ENCODE measurements around the gene ARPIN.

The ARPIN gene

DNA sequence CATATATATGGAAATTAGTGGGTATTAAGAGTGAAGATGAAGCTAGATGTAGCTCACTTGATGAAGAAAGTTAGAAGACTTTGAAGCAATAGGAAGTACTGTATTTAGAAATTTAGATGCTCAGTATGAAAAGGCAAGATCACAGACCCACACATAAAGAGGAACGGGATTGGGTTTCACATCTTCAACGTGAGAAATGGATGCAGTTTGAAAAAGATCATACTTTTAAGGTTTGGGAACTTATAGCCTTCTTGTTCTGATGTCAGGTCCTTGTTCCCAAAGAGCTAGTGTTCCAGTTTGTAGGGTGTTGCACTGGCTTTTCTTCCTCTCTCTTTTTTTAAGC lies 35.7 kb downstream of the ARPIN start:
- no peaks in the 10 kb centered on the region for H3K79me2 ChIP-seq (ENCODE audit: control insufficient read depth, insufficient read depth, low read length, poor library complexity)
- H3K27ac ChIP-seq (ENCODE audit: low read depth, low read length): no peak overlapping the region
- H3K9ac ChIP-seq (ENCODE audit: low read length): no peak overlapping the region
- H2AFZ ChIP-seq (ENCODE audit: insufficient read depth, low read length, poor library complexity): no peak overlapping the region
- H3K27me3 ChIP-seq (ENCODE audit: insufficient read depth, low read length): no peaks in the 10 kb centered on the region
- no peaks in the 10 kb centered on the region for H3K4me1 ChIP-seq (ENCODE audit: control insufficient read depth in 1 of 2, insufficient read depth in 2 of 2, low read length in 2 of 2)
- no peaks in the 10 kb centered on the region for H3K9me3 ChIP-seq (ENCODE audit: insufficient read depth, low read depth, low read length)
- no peaks in the 10 kb centered on the region for H3K79me1 ChIP-seq (ENCODE audit: low read length)
- H3K36me3 ChIP-seq (ENCODE audit: control insufficient read depth in 1 of 2, insufficient read depth in 2 of 2, low read length in 2 of 2): peaks cover 12 to 13% of the 10 kb centered on the region in 2 experiments
- no peak overlapping the region for H3K4ac ChIP-seq (ENCODE audit: low read depth, low read length)
- no peak overlapping the region for H3K18ac ChIP-seq (ENCODE audit: low read length)
- no CpG with 5 or more reads among the region's 2 CpGs for WGBS (ENCODE audit: extremely low coverage, insufficient coverage, insufficient read length)
- no peak overlapping the region for H4K8ac ChIP-seq (ENCODE audit: low read depth, low read length)
- no peak overlapping the region for H3K23ac ChIP-seq (ENCODE audit: low read length)
- H2BK120ac ChIP-seq (ENCODE audit: insufficient read depth, low read length, poor library complexity): no peak overlapping the region
- no peak overlapping the region for H3K4me2 ChIP-seq (ENCODE audit: low read length)
- H2BK5ac ChIP-seq (ENCODE audit: low read depth, low read length, poor library complexity): no peak overlapping the region
- H3K4me3 ChIP-seq (ENCODE audit: low read depth, low read length): no peak overlapping the region
- H2BK12ac ChIP-seq (ENCODE audit: low read length): no peak overlapping the region
- H4K12ac ChIP-seq (ENCODE audit: low read depth, low read length): no peak overlapping the region
- no peak overlapping the region for H3K14ac ChIP-seq (ENCODE audit: low read length)
- no peak for DNase-seq
- H2AK5ac ChIP-seq (ENCODE audit: low read length): no peak overlapping the region
- no peak overlapping the region for H4K91ac ChIP-seq (ENCODE audit: low read depth, low read length)

DNA sequence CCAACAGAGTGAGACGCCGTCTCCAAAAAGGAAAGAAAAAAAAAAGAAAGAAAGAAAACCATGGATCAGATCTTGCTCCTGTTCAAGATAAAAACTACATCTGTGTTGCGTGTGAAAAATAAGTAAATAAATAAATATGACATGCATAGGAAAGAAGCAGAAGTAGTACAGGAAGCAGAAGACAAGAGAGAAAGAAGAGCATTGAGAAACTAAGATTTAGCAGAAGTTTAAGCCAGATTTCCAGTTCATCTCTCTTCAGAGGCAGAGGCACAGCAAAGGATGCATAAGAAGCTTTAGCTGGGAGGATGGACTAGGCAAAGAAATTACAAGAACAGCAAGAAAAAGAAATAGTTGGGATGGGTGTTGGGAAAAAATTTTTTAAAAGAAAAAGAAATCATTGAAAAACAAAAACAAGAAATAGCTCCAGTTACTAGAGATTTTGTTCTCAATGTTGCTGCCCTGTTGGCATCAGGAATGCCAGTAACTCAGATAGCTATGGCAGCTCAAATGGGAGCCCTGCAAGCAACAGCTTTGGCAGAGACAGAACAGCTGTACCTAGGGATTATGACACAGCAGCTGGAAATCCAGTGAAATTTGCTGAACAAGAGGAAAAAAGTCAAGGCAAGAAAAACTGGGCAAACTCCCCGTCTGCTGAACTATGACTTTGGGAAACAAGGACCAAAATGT lies 36.2 kb downstream of the ARPIN start:
- H3K4ac ChIP-seq (ENCODE audit: low read depth, low read length): no peak overlapping the region
- DNase-seq: no peak
- H4K91ac ChIP-seq (ENCODE audit: low read depth, low read length): no peak overlapping the region
- no peak overlapping the region for H3K23ac ChIP-seq (ENCODE audit: low read length)
- no peak overlapping the region for H4K12ac ChIP-seq (ENCODE audit: low read depth, low read length)
- no peaks in the 10 kb centered on the region for H3K79me2 ChIP-seq (ENCODE audit: control insufficient read depth, insufficient read depth, low read length, poor library complexity)
- no peak overlapping the region for H3K18ac ChIP-seq (ENCODE audit: low read length)
- no peak overlapping the region for H2BK5ac ChIP-seq (ENCODE audit: low read depth, low read length, poor library complexity)
- H2AK5ac ChIP-seq (ENCODE audit: low read length): no peak overlapping the region
- H3K36me3 ChIP-seq (ENCODE audit: control insufficient read depth in 1 of 2, insufficient read depth in 2 of 2, low read length in 2 of 2): peaks cover 12 to 16% of the 10 kb centered on the region in 2 experiments
- H3K9me3 ChIP-seq (ENCODE audit: insufficient read depth, low read depth, low read length): no peaks in the 10 kb centered on the region
- no peaks in the 10 kb centered on the region for H3K79me1 ChIP-seq (ENCODE audit: low read length)
- H2BK120ac ChIP-seq (ENCODE audit: insufficient read depth, low read length, poor library complexity): no peak overlapping the region
- H3K27me3 ChIP-seq (ENCODE audit: insufficient read depth, low read length): no peaks in the 10 kb centered on the region
- H3K9ac ChIP-seq (ENCODE audit: low read length): peak overlapping the region; percentile 7
- H4K8ac ChIP-seq (ENCODE audit: low read depth, low read length): no peak overlapping the region
- no peak overlapping the region for H3K4me2 ChIP-seq (ENCODE audit: low read length)
- no CpG with 5 or more reads among the region's 4 CpGs for WGBS (ENCODE audit: extremely low coverage, insufficient coverage, insufficient read length)
- no peak overlapping the region for H2AFZ ChIP-seq (ENCODE audit: insufficient read depth, low read length, poor library complexity)
- H3K4me3 ChIP-seq (ENCODE audit: low read depth, low read length): no peak overlapping the region
- no peak overlapping the region for H3K27ac ChIP-seq (ENCODE audit: low read depth, low read length)
- H3K14ac ChIP-seq (ENCODE audit: low read length): no peak overlapping the region
- no peaks in the 10 kb centered on the region for H3K4me1 ChIP-seq (ENCODE audit: control insufficient read depth in 1 of 2, insufficient read depth in 2 of 2, low read length in 2 of 2)
- H2BK12ac ChIP-seq (ENCODE audit: low read length): no peak overlapping the region

DNA sequence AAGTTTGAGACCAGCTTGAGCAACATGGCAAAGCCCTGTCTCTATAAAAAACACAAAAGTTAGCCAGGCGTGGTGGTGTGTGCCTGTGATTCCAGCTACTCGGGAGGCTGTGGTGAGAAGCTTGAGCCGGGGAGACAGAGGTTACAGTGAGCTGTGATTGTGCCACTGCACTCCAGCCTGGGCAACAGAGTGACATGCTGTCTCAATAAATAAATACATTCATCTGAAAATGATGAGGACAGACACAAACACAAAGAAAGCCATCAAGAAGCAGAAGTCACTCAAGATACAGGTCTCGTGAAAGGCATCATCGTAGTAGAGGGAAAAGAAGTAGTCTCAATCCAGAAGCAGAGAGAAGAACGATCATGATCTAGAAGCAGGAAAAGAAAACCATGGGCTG lies 37.0 kb downstream of the ARPIN start:
- H3K4me2 ChIP-seq (ENCODE audit: low read length): no peak overlapping the region
- no peaks in the 10 kb centered on the region for H3K79me2 ChIP-seq (ENCODE audit: control insufficient read depth, insufficient read depth, low read length, poor library complexity)
- H3K79me1 ChIP-seq (ENCODE audit: low read length): no peaks in the 10 kb centered on the region
- no peak overlapping the region for H3K14ac ChIP-seq (ENCODE audit: low read length)
- no peak overlapping the region for H3K9ac ChIP-seq (ENCODE audit: low read length)
- no peak overlapping the region for H4K8ac ChIP-seq (ENCODE audit: low read depth, low read length)
- no peaks in the 10 kb centered on the region for H3K9me3 ChIP-seq (ENCODE audit: insufficient read depth, low read depth, low read length)
- H3K18ac ChIP-seq (ENCODE audit: low read length): no peak overlapping the region
- H3K36me3 ChIP-seq (ENCODE audit: control insufficient read depth in 1 of 2, insufficient read depth in 2 of 2, low read length in 2 of 2): peaks cover 12 to 16% of the 10 kb centered on the region in 2 experiments
- no CpG with 5 or more reads among the region's 6 CpGs for WGBS (ENCODE audit: extremely low coverage, insufficient coverage, insufficient read length)
- no peak overlapping the region for H3K23ac ChIP-seq (ENCODE audit: low read length)
- no peak overlapping the region for H2BK12ac ChIP-seq (ENCODE audit: low read length)
- H3K4me1 ChIP-seq (ENCODE audit: control insufficient read depth in 1 of 2, insufficient read depth in 2 of 2, low read length in 2 of 2): no peaks in the 10 kb centered on the region
- no peak overlapping the region for H4K12ac ChIP-seq (ENCODE audit: low read depth, low read length)
- no peak overlapping the region for H2BK120ac ChIP-seq (ENCODE audit: insufficient read depth, low read length, poor library complexity)
- no peak overlapping the region for H3K4ac ChIP-seq (ENCODE audit: low read depth, low read length)
- H2AK5ac ChIP-seq (ENCODE audit: low read length): no peak overlapping the region
- no peak overlapping the region for H3K4me3 ChIP-seq (ENCODE audit: low read depth, low read length)
- DNase-seq: no peak
- no peak overlapping the region for H2BK5ac ChIP-seq (ENCODE audit: low read depth, low read length, poor library complexity)
- no peak overlapping the region for H3K27ac ChIP-seq (ENCODE audit: low read depth, low read length)
- H4K91ac ChIP-seq (ENCODE audit: low read depth, low read length): no peak overlapping the region
- no peak overlapping the region for H2AFZ ChIP-seq (ENCODE audit: insufficient read depth, low read length, poor library complexity)
- no peaks in the 10 kb centered on the region for H3K27me3 ChIP-seq (ENCODE audit: insufficient read depth, low read length)

DNA sequence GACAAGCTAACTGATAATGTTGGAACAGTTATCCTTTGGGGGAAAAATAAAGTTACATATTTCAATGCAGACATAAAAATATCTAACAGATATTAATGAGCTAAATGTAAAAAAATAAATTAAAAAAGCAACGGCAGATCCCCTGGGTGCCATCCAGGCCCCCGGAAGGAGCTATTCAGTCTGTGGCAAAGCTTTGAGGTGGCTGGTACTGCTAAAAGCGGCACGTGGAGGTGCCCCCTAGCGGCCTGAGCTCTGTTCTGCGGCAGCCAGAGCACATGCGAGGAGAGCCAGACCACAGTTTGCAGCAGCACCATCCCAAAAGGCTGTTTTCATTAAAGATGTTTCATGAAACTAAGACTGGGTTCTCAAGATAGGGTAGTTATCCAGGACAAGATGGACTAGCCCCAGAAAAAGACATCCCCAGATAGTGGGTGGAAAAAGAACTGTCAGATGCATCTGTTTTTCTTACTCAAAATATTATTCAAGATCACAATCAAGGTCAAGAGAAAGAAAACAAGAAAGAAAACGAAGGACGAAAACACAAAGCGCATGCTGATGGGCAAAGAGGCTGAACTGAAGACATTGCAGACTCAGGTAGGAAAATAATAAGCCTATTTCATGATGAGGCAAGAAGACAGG lies 37.7 kb downstream of the ARPIN start:
- Histone ChIP-seq H3K27ac (ENCODE audit: low read depth, low read length) (no peak overlapping the region), H3K4me3 (ENCODE audit: low read depth, low read length) (no peak overlapping the region), H3K23ac (ENCODE audit: low read length) (no peak overlapping the region), H3K9me3 (ENCODE audit: insufficient read depth, low read depth, low read length) (no peaks in the 10 kb centered on the region), H2BK12ac (ENCODE audit: low read length) (no peak overlapping the region), H2AFZ (ENCODE audit: insufficient read depth, low read length, poor library complexity) (no peak overlapping the region), H4K91ac (ENCODE audit: low read depth, low read length) (no peak overlapping the region), H3K4me1 (ENCODE audit: control insufficient read depth in 1 of 2, insufficient read depth in 2 of 2, low read length in 2 of 2) (no peaks in the 10 kb centered on the region), H3K4ac (ENCODE audit: low read depth, low read length) (no peak overlapping the region), H3K27me3 (ENCODE audit: insufficient read depth, low read length) (no peaks in the 10 kb centered on the region), H2BK120ac (ENCODE audit: insufficient read depth, low read length, poor library complexity) (no peak overlapping the region), H4K12ac (ENCODE audit: low read depth, low read length) (no peak overlapping the region), H2BK5ac (ENCODE audit: low read depth, low read length, poor library complexity) (no peak overlapping the region), H3K36me3 (ENCODE audit: control insufficient read depth in 1 of 2, insufficient read depth in 2 of 2, low read length in 2 of 2) (peaks cover 12 to 16% of the 10 kb centered on the region in 2 experiments), H3K14ac (ENCODE audit: low read length) (no peak overlapping the region), H2AK5ac (ENCODE audit: low read length) (no peak overlapping the region), H4K8ac (ENCODE audit: low read depth, low read length) (no peak overlapping the region), H3K79me1 (ENCODE audit: low read length) (no peaks in the 10 kb centered on the region), H3K79me2 (ENCODE audit: control insufficient read depth, insufficient read depth, low read length, poor library complexity) (no peaks in the 10 kb centered on the region), H3K4me2 (ENCODE audit: low read length) (no peak overlapping the region), H3K9ac (ENCODE audit: low read length) (no peak overlapping the region), H3K18ac (ENCODE audit: low read length) (no peak overlapping the region)
- WGBS (ENCODE audit: extremely low coverage, insufficient coverage, insufficient read length): no CpG with 5 or more reads among the region's 10 CpGs
- DNase-seq: peak; percentile 75 to 86
